ENCODE measurements around the gene CAMK4.

CAMK4 gene

DNA sequence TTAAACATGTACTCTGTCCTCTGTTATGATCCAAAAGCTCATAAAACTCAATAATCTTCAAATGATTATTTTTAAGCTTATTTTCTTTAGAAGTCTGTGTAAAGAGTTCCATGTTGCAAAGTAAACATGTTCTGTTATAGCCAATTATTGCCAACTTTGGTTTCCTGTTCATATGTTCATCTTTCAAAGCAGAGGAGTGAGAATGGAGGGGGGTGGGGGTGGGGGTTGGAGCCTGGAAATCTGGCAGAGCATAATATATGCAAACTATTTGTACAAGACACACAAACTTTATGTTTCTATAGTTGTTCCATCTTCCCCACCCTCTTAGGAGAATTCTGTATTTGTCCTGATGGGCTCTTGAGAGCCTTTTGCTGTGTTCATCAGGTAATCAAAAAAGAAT lies 153.1 kb downstream of the CAMK4 start:
- Mint-ChIP-seq H3K4me1 (ENCODE audit: low read depth) (no peaks in the 10 kb centered on the region), H3K4me3 (no peak overlapping the region), H3K36me3 (ENCODE audit: low read depth) (no peaks in the 10 kb centered on the region), H3K27ac (no peak overlapping the region), H3K27me3 (no peaks in the 10 kb centered on the region), H3K9me3 (no peaks in the 10 kb centered on the region)
- intact Hi-C loops (cut with micrococcal nuclease): no loop called here

DNA sequence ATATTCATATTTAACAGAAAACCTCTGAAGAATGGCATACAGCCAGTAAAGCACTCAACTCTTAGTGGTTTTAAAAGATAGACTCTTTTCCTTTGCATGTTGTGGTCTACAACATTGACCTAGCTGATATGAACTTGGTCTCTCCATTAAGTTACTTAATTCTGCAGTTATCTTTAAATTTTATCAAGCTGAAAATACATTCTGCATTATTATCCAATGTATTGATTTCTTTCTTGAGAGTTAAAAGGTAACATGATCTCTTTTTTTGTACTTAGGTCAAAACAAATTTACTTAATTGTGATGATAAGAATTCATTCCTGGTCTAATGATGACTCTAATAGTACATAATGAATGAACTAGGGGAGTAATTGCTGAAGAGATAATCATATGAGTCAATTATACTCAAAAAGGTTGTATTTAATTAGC lies 155.2 kb downstream of the CAMK4 start:
- Mint-ChIP-seq H3K4me3 (no peak overlapping the region), H3K27ac (no peak overlapping the region), H3K36me3 (ENCODE audit: low read depth) (no peaks in the 10 kb centered on the region), H3K4me1 (ENCODE audit: low read depth) (no peaks in the 10 kb centered on the region), H3K9me3 (no peaks in the 10 kb centered on the region), H3K27me3 (no peaks in the 10 kb centered on the region)
- intact Hi-C loops (cut with micrococcal nuclease): no loop called here

DNA sequence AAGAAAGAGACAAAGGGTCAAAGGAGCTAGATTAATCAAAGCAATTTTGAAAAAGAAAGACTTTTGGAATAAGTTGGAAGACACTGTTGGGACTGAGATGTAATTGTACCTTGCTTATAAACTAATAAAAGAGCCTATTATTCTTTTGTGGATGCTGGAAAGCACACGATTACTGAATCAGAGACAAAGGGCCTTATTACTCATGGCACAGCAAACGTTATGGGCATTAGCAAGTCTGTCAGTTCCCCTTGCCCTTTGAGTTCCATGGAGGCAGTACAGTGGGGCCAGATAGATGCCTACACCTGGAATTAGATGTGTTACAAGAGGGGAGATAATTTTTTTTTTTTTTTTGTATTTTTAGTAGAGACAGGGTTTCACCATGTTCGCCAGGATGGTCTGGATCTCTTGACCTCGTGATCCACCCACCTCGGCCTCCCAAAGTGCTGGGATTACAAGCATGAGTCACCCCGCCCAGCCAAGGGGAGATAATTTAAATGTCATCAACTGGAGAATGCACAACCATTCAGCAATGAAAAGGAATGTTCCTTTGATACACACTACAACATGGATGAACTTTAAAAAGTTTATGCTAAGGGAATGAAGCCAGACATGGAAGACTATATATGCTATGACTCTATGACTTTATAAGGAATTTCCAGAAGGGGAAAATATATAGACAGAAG lies 159.2 kb downstream of the CAMK4 start:
- H3K27ac Mint-ChIP-seq: no peak overlapping the region
- no peaks in the 10 kb centered on the region for H3K36me3 Mint-ChIP-seq (ENCODE audit: low read depth)
- H3K4me3 Mint-ChIP-seq: no peak overlapping the region
- no peaks in the 10 kb centered on the region for H3K9me3 Mint-ChIP-seq
- no peaks in the 10 kb centered on the region for H3K4me1 Mint-ChIP-seq (ENCODE audit: low read depth)
- H3K27me3 Mint-ChIP-seq: no peaks in the 10 kb centered on the region
- intact Hi-C loops (cut with micrococcal nuclease): no loop called here

DNA sequence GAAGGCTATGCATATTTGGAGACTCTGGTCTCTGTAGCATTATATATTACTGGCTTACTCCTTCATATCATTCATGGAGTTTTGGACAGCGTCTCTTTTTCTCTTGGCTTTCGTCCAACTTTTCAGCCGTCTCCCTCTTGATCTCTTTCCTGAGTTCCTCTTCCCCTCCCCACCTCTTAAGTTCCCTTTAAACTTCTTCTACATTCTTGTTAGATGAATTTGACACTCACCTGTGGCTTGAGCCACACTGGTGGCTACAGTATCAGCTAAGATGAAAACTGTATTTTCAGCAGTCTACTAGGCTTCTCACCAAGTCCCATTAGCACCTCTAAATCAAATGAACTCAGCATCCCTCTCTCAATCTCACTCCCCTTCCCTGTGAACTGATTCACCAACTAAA lies 160.0 kb downstream of the CAMK4 start:
- Mint-ChIP-seq H3K9me3 (no peaks in the 10 kb centered on the region), H3K27me3 (no peaks in the 10 kb centered on the region), H3K4me1 (ENCODE audit: low read depth) (no peaks in the 10 kb centered on the region), H3K27ac (no peak overlapping the region), H3K4me3 (no peak overlapping the region), H3K36me3 (ENCODE audit: low read depth) (no peaks in the 10 kb centered on the region)
- intact Hi-C loops (cut with micrococcal nuclease): no loop called here

DNA sequence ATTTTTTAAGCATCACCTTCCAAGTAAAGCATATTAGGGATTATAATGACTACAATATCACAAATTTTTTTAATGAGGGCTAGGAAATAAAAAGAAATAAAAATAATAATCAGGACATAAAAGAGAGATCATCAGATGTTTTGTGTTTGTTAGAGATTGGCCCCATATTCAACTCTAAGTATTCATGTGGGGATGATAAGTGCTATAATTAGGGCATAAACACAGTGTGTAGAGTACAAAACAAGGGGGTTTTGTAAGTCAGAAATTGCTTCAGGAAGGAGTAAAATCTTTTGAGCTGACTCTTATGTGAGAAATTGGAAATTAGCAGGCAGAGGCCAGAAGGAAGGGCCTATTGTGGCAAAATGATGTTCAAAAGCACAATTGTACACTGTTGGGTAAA lies 160.9 kb downstream of the CAMK4 start:
- no peak overlapping the region for H3K27ac Mint-ChIP-seq
- intact Hi-C loops (cut with micrococcal nuclease): no loop called here

DNA sequence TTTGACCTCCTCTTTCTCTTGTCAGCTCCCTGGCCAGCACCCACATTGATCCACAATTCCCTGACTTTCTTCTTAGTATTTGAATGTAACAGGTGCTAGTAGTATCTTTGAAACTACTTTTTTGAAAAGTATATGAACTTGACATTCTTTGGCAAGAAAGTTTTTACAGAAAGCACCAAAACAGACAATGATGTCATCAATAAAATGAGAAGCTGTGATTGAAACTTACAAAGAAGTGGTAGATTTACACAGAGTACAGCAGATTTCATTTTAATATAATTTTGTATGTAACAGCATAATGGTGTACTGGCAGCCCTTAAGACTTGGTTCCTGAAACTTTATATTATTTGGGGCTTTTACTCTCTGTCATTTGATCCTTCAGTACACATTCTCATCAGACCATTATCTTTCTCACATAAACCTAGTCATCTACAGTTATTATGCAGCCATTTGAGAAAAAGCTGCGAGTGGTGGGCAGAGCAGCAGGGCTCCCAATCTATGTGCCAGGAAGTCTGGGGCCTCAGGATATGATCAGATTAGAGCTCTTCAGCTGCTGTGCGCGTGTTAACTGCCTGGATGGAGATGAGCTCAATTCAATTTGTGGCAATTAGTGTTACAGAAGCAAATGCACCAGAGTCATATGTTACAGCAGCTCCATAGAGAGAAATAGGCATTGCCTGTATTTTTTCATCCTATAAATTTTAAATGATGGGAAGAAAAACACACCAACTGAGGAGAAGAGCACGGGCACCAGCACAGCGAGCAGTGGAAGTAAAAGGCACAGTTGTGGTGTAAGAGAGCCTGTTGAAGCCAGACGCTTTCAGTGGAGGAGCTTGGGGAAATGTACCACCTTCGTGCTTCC lies 162.0 kb downstream of the CAMK4 start:
- intact Hi-C loops (cut with micrococcal nuclease): no loop called here
- Mint-ChIP-seq H3K27me3 (no peaks in the 10 kb centered on the region), H3K9me3 (no peaks in the 10 kb centered on the region), H3K27ac (no peak overlapping the region), H3K36me3 (ENCODE audit: low read depth) (no peaks in the 10 kb centered on the region), H3K4me1 (ENCODE audit: low read depth) (no peaks in the 10 kb centered on the region), H3K4me3 (no peak overlapping the region)

More for the DNA sequence above, 160.9 kb downstream of the CAMK4 start:
- Mint-ChIP-seq H3K4me1 (ENCODE audit: low read depth) (no peaks in the 10 kb centered on the region), H3K27me3 (no peaks in the 10 kb centered on the region), H3K36me3 (ENCODE audit: low read depth) (no peaks in the 10 kb centered on the region), H3K9me3 (no peaks in the 10 kb centered on the region), H3K4me3 (no peak overlapping the region)

GRCh38 chr5:111386832-111387162 lies 162.6 kb downstream of the CAMK4 start:
- no peaks in the 10 kb centered on the region for H3K36me3 Mint-ChIP-seq (ENCODE audit: low read depth)
- H3K27me3 Mint-ChIP-seq: no peaks in the 10 kb centered on the region
- no peaks in the 10 kb centered on the region for H3K9me3 Mint-ChIP-seq

GRCh38 chr5:111387361-111387760 lies 163.2 kb downstream of the CAMK4 start:
- H3K9me3 Mint-ChIP-seq: no peaks in the 10 kb centered on the region
- intact Hi-C loops (cut with micrococcal nuclease): no loop called here
- H3K27me3 Mint-ChIP-seq: no peaks in the 10 kb centered on the region
- no peak overlapping the region for H3K27ac Mint-ChIP-seq
- no peaks in the 10 kb centered on the region for H3K36me3 Mint-ChIP-seq (ENCODE audit: low read depth)
- no peaks in the 10 kb centered on the region for H3K4me1 Mint-ChIP-seq (ENCODE audit: low read depth)
- no peak overlapping the region for H3K4me3 Mint-ChIP-seq

More at GRCh38 chr5:111386832-111387162, 162.6 kb downstream of the CAMK4 start:
- Mint-ChIP-seq H3K27ac (no peak overlapping the region), H3K4me3 (no peak overlapping the region), H3K4me1 (ENCODE audit: low read depth) (no peaks in the 10 kb centered on the region)
- intact Hi-C loops (cut with micrococcal nuclease): no loop called here

DNA sequence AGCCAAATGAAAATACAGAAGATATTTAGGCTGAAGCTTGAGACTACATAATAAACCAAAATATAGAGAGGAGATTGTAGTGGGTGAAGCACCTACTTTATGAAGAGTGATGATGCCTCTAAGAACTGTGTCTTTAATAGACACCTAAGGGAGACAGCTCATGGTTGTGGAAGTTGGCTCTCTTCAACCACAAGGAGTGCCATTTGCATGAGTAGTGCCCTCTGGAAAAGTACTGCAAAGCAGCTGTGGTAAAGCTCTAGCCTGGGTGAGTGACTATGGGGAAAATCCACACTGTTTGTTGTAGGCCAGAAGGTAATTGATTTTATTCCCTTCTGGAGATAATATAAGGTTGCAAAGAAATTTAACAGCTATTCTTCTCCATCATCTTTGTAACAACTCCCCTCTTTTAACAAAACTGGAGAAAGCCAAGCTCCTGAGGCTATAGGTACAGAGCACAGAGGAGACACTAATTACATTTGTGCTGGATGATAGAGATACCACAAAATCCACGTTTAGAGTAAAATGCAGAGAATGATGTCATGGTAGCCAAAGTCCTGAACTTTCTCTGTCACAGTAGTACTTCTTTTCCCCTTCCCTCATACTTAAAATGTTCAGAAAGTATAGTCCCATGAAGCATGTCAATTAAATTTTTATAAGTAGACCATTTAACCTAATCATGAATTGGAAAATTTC lies 165.4 kb downstream of the CAMK4 start:
- no peaks in the 10 kb centered on the region for H3K36me3 Mint-ChIP-seq (ENCODE audit: low read depth)
- H3K9me3 Mint-ChIP-seq: no peaks in the 10 kb centered on the region
- no peak overlapping the region for H3K27ac Mint-ChIP-seq
- H3K4me1 Mint-ChIP-seq (ENCODE audit: low read depth): no peaks in the 10 kb centered on the region
- H3K27me3 Mint-ChIP-seq: no peaks in the 10 kb centered on the region
- intact Hi-C loops (cut with micrococcal nuclease): no loop called here
- H3K4me3 Mint-ChIP-seq: no peak overlapping the region

DNA sequence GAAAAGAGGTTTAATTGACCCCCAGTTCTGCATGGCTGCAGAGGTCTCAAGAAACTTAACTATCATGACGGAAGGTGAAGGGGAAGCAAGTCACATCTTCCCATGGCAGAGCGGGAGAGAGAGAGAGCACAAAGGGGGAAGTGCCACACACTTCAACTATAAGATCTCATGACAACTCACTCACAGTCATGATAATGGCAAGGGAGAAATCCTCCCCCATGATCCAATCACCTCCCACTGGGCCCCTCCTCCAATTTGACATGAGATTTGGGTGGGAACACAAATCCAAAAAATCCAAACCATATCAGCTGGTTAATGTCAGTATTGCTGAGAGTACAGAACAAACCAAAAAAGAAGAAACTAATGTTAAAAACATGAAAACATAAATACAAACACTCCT lies 168.0 kb downstream of the CAMK4 start:
- intact Hi-C loops (cut with micrococcal nuclease): no loop called here
- Mint-ChIP-seq H3K27ac (no peak overlapping the region), H3K4me1 (ENCODE audit: low read depth) (no peaks in the 10 kb centered on the region), H3K36me3 (ENCODE audit: low read depth) (no peaks in the 10 kb centered on the region), H3K27me3 (no peaks in the 10 kb centered on the region), H3K9me3 (no peaks in the 10 kb centered on the region), H3K4me3 (no peak overlapping the region)

- no peak overlapping the region for H3K27ac Mint-ChIP-seq
- no peaks in the 10 kb centered on the region for H3K36me3 Mint-ChIP-seq (ENCODE audit: low read depth)
- no peaks in the 10 kb centered on the region for H3K9me3 Mint-ChIP-seq
- no peak overlapping the region for H3K4me3 Mint-ChIP-seq
- intact Hi-C loops (cut with micrococcal nuclease): no loop called here
- no peaks in the 10 kb centered on the region for H3K4me1 Mint-ChIP-seq (ENCODE audit: low read depth)
- H3K27me3 Mint-ChIP-seq: no peaks in the 10 kb centered on the region
These were observed 170.4 kb downstream of the CAMK4 start for GRCh38 chr5:111394586-111394985.

DNA sequence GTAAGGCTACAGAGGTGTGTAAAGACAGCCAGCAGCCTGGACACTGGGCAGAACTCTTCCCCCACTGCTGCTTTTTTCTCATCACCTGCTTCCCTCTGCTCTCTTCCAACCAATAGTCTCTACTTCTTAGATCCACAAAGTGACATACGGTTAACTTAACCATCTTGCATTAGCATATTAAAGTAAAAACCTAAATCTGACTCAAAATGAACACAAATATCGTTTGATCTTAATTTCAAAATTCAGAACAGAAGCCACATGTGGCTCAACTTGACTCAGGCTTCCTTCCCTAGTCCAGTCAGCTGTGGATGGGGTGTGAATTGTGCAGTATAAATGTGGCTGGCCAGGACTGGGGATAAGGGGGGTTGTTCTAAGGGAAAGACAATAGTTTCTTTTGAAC lies 173.8 kb downstream of the CAMK4 start:
- H3K9me3 Mint-ChIP-seq: no peaks in the 10 kb centered on the region
- no peak overlapping the region for H3K27ac Mint-ChIP-seq
- H3K4me3 Mint-ChIP-seq: no peak overlapping the region
- no peaks in the 10 kb centered on the region for H3K36me3 Mint-ChIP-seq (ENCODE audit: low read depth)
- H3K27me3 Mint-ChIP-seq: no peaks in the 10 kb centered on the region
- peaks cover 5% of the 10 kb centered on the region for H3K4me1 Mint-ChIP-seq (ENCODE audit: low read depth)
- intact Hi-C loops (cut with micrococcal nuclease): no loop called here

DNA sequence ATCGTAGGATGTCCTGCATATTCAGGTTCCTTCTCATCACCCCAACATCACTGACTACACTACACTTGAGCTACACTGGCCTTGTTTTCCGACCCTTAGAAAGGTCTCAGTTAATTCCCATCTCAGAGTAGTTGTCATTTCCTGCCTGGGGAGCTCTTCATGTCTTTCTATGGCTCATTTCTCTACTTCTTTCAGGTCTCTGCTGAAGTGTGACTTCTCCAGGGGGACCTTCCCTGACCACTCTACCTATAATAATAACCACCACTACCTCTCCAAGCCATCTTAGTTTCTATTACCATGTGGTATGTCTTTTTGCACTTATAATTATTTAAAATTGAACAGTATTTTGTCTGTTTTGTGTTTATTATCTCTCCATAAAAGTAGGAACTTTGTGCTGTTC lies 174.9 kb downstream of the CAMK4 start:
- no peaks in the 10 kb centered on the region for H3K27me3 Mint-ChIP-seq
- no peak overlapping the region for H3K27ac Mint-ChIP-seq
- no peak overlapping the region for H3K4me3 Mint-ChIP-seq
- H3K9me3 Mint-ChIP-seq: no peaks in the 10 kb centered on the region
- intact Hi-C loops (cut with micrococcal nuclease): no loop called here
- no peaks in the 10 kb centered on the region for H3K36me3 Mint-ChIP-seq (ENCODE audit: low read depth)
- H3K4me1 Mint-ChIP-seq (ENCODE audit: low read depth): peaks cover 5% of the 10 kb centered on the region

DNA sequence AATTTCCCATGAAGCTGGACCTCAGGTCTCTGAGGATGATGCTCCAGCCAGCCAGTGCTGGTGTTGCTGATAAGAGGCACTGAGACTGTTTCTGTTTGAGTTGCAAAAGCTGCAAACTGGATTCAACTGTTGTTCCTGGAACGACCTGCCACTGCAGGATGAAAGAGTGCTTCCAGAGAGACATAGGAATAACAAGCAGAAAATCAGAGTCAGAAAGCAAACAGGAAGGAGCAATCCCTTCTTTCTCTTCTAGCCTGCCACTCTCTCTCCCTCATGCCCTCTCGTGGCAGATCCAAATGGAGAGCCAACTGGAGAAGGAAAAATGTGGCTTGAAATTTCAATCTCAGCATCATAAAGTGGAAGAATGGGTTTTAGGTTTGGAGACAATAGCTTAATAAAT lies 177.7 kb downstream of the CAMK4 start:
- intact Hi-C loops (cut with micrococcal nuclease): no loop called here
- Mint-ChIP-seq H3K27ac (no peak overlapping the region), H3K9me3 (peaks cover 9% of the 10 kb centered on the region), H3K27me3 (no peaks in the 10 kb centered on the region), H3K36me3 (ENCODE audit: low read depth) (no peaks in the 10 kb centered on the region), H3K4me3 (no peak overlapping the region), H3K4me1 (ENCODE audit: low read depth) (peaks cover 5% of the 10 kb centered on the region)

Measured in dendritic cell treated with granulocyte-macrophage colony-stimulating factor and Interleukin-4, amounts not matched to agents 40 ng/mL and 50 ng/mL, for 4 days (primary cell).